ENCODE measurements around the gene STK25. TPM values are rescaled to one million over a fixed set of nuclear protein-coding genes. Genes with fewer than 3 reads are reported as not detected.

Gene STK25
- total RNA-seq (2021) (171 and 190 TPM in 2 replicates), Bru-seq, nascent RNA (percentile 63 among the genes with signal in this experiment), BruChase-seq, experiment 1, labeled RNA remaining after a 2-hour chase (percentile 78 among the genes with signal in this experiment), BruChase-seq, experiment 2, labeled RNA remaining after a 6-hour chase (percentile 83 among the genes with signal in this experiment)
- long read RNA-seq, full-length matches to known transcripts, result 359 of 477 reads
- long read RNA-seq, partial matches to known transcripts, result 42 of 477 reads
- long read RNA-seq, other reads (novel, unspliced or antisense), result 76 of 477 reads

DNA sequence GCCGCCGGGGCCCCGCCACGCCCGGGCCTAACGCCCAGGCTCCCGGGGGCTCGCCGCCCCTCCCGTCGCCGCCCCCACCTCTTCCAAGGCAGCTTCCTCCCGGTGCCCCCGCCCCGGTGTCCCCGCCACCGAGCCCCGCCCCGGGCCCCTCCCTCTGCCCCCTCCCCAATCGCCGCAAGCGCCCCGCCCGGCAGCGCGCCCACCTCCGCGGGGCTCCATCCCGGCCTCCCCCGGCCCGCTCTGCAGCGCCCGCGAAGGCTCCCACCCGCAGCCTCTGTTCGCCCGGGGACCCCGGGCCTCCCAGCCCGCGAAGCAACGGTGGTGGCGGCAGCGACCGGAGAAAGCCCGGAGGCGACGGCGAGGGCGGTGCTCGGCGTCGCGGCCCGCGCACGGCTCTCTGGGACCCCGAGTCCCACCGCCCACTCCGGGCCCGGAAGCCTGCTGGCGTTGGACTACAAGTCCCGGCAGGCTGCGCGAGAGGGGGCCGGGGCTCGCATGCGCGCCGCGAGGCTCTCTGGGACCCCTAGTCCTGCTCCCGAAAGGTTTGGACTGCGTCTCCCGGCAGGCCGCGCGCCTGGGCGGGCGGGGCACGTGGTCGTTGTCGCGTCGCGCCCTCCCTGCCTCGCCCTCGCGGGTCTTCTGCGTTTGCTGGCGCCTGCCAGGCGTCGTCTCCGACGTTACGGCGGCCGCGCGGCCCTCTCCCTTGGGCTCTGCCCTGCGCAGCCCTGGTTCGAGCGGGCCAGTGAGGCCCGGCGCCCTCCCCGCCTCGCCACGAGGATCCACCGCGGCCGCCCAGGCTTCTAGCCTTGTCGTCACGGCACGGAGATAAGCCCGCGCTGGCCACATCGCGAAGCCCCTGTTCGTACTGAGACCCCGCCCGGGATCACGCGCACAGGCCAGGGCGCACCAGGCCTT, at the start of gene STK25:
STK25 (minus strand) TSS at position 345 of the 915 bp plus-strand sequence. CDS start 549 bp downstream, outside the sequence.
- H3K27ac ChIP-seq (ENCODE audit: low read depth, low read length, poor library complexity, severe bottlenecking), result peak within 1 kb of the TSS; percentile 87
- POLR2A ChIA-PET (ENCODE audit: low non-redundant PET), result no interaction called here

DNA sequence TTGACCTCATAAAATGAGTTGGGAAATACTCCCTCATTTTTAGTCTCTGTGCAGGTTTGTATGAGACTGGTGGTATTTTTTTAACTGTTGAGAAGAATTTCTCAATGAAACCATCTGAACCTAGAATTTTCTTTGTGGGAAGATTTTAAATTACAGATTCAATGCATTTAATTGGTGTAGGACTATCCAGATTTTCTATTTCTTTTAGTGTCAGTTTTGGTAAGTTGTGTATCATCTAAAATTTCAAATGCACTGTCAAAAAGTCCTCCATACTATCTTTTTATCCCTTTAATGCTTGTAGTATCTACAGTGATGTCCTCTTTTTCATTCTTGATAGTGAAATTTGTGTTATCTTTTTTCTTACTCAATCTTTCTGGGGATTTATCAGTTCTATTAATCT, 48.4 kb upstream of the STK25 start:
- POLR2A ChIA-PET (ENCODE audit: low non-redundant PET), result no interaction called here
- no peak for DNase-seq (ENCODE audit: low spot score)
- intact Hi-C loops (cut with micrococcal nuclease; ENCODE audit: unreplicated experiment), result no loop called here
- CTCF ChIA-PET, result no interaction called here
- Histone ChIP-seq H3K36me3 (ENCODE audit: insufficient read depth, low read length, poor library complexity, severe bottlenecking) (no peaks in the 10 kb centered on the region), H3K27me3 (replicated peaks; ENCODE audit: insufficient read depth, low read depth, low read length, poor library complexity) (no peaks in the 10 kb centered on the region), H3K9me3 (ENCODE audit: low read depth, low read length, poor library complexity, severe bottlenecking) (peaks cover 8% of the 10 kb centered on the region), H3K4me1 (ENCODE audit: insufficient read depth, low read length, poor library complexity, severe bottlenecking) (no peaks in the 10 kb centered on the region), H3K4me3 (ENCODE audit: low read depth, low read length, poor library complexity, severe bottlenecking) (no peak overlapping the region), H3K27ac (ENCODE audit: low read depth, low read length, poor library complexity, severe bottlenecking) (no peak overlapping the region)
- BruUV-seq (replicated peaks), result no TSS peak
- TF ChIP-seq, protein P1, sequence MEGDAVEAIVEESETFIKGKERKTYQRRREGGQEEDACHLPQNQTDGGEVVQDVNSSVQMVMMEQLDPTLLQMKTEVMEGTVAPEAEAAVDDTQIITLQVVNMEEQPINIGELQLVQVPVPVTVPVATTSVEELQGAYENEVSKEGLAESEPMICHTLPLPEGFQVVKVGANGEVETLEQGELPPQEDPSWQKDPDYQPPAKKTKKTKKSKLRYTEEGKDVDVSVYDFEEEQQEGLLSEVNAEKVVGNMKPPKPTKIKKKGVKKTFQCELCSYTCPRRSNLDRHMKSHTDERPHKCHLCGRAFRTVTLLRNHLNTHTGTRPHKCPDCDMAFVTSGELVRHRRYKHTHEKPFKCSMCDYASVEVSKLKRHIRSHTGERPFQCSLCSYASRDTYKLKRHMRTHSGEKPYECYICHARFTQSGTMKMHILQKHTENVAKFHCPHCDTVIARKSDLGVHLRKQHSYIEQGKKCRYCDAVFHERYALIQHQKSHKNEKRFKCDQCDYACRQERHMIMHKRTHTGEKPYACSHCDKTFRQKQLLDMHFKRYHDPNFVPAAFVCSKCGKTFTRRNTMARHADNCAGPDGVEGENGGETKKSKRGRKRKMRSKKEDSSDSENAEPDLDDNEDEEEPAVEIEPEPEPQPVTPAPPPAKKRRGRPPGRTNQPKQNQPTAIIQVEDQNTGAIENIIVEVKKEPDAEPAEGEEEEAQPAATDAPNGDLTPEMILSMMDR (conservative IDR thresholded peaks at IDR 0.05; ENCODE audit: low read depth, low read length), result no peak
- TF ChIP-seq EZH2 (IDR thresholded peaks at IDR 0.05; ENCODE audit: borderline replicate concordance, low read depth, low read length, poor library complexity, severe bottlenecking), result no peak

More for the DNA sequence above, at the start of gene STK25:
- BruUV-seq (replicated peaks), result no TSS peak
- TF ChIP-seq, protein P1 (conservative IDR thresholded peaks at IDR 0.05; ENCODE audit: low read depth, low read length), result no peak
- no peak for TF ChIP-seq EZH2 (IDR thresholded peaks at IDR 0.05; ENCODE audit: borderline replicate concordance, low read depth, low read length, poor library complexity, severe bottlenecking)
- CTCF ChIA-PET, result no interaction called here
- no peaks in the 10 kb centered on the region for H3K9me3 ChIP-seq (ENCODE audit: low read depth, low read length, poor library complexity, severe bottlenecking)
- H3K4me1 ChIP-seq (ENCODE audit: insufficient read depth, low read length, poor library complexity, severe bottlenecking), result peaks cover 18% of the 10 kb centered on the region
- intact Hi-C loops (cut with micrococcal nuclease; ENCODE audit: unreplicated experiment), result no loop called here
- peak; percentile 100 for DNase-seq (ENCODE audit: low spot score)
- H3K4me3 ChIP-seq (ENCODE audit: low read depth, low read length, poor library complexity, severe bottlenecking), result peak within 1 kb of the TSS; percentile 98
- peaks cover 4% of the 10 kb centered on the region for H3K36me3 ChIP-seq (ENCODE audit: insufficient read depth, low read length, poor library complexity, severe bottlenecking)
- no peaks in the 10 kb centered on the region for H3K27me3 ChIP-seq (replicated peaks; ENCODE audit: insufficient read depth, low read depth, low read length, poor library complexity)

DNA sequence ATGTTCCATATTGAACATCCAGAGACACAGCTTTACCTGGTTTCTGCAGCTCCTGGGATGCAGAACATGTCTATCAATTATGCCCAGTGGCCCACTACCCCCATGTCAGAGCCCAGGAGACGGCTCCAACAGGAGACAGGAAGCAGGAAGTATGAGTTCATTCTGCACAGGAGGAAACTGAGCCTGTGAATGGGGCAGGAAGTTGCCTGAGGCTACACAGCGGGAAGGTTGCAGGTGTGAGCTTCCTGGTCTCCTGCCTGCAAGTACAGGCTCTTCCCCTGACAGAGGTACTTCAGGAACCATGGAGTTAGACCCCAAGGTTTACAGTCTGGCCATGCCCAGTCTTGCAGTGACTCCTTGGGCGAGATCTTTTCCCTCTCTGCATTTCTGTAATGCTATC, 47.3 kb upstream of the STK25 start:
- intact Hi-C loops (cut with micrococcal nuclease; ENCODE audit: unreplicated experiment), result no loop called here
- DNase-seq (ENCODE audit: low spot score), result no peak
- BruUV-seq (replicated peaks), result no TSS peak
- ChIA-PET CTCF (no interaction called here), POLR2A (ENCODE audit: low non-redundant PET) (no interaction called here)
- no peak for TF ChIP-seq EZH2 (IDR thresholded peaks at IDR 0.05; ENCODE audit: borderline replicate concordance, low read depth, low read length, poor library complexity, severe bottlenecking)
- TF ChIP-seq, protein P1 (conservative IDR thresholded peaks at IDR 0.05; ENCODE audit: low read depth, low read length), result no peak
- no peak overlapping the region for H3K4me3 ChIP-seq (ENCODE audit: low read depth, low read length, poor library complexity, severe bottlenecking)
- no peaks in the 10 kb centered on the region for H3K4me1 ChIP-seq (ENCODE audit: insufficient read depth, low read length, poor library complexity, severe bottlenecking)
- H3K9me3 ChIP-seq (ENCODE audit: low read depth, low read length, poor library complexity, severe bottlenecking), result peaks cover 8% of the 10 kb centered on the region
- no peaks in the 10 kb centered on the region for H3K36me3 ChIP-seq (ENCODE audit: insufficient read depth, low read length, poor library complexity, severe bottlenecking)
- no peaks in the 10 kb centered on the region for H3K27me3 ChIP-seq (replicated peaks; ENCODE audit: insufficient read depth, low read depth, low read length, poor library complexity)
- no peak overlapping the region for H3K27ac ChIP-seq (ENCODE audit: low read depth, low read length, poor library complexity, severe bottlenecking)

All from A673 (cell line).